Renal pelvis (tissue), 4 donors: ENCODE results near the gene SLC5A5. TPM values are rescaled to one million over a fixed set of nuclear protein-coding genes. Genes with fewer than 3 reads are reported as not detected.
"Not testable (repeated sequence)": the region's sequence is repeated elsewhere in the genome, so short reads cannot be mapped to it uniquely, and the experiment has no call there.

Experiments
- DNase-seq: peaks from one replicate; pipeline ENCODE4 v3.0.0-alpha.2; 2013
- polyA plus RNA-seq, 3 donors: library from polyadenylated mRNA; unstranded; fragments of 120-200 nt; gene quantifications; one replicate each; pipeline ENCODE4 v1.2.1, GENCODE V29; 2013; ENCODE audit not compliant: insufficient read length in 3 of 3

Gene SLC5A5
- polyA plus RNA-seq, 3 donors, result 0.06 to 0.09 TPM; not detected in 1

DNA sequence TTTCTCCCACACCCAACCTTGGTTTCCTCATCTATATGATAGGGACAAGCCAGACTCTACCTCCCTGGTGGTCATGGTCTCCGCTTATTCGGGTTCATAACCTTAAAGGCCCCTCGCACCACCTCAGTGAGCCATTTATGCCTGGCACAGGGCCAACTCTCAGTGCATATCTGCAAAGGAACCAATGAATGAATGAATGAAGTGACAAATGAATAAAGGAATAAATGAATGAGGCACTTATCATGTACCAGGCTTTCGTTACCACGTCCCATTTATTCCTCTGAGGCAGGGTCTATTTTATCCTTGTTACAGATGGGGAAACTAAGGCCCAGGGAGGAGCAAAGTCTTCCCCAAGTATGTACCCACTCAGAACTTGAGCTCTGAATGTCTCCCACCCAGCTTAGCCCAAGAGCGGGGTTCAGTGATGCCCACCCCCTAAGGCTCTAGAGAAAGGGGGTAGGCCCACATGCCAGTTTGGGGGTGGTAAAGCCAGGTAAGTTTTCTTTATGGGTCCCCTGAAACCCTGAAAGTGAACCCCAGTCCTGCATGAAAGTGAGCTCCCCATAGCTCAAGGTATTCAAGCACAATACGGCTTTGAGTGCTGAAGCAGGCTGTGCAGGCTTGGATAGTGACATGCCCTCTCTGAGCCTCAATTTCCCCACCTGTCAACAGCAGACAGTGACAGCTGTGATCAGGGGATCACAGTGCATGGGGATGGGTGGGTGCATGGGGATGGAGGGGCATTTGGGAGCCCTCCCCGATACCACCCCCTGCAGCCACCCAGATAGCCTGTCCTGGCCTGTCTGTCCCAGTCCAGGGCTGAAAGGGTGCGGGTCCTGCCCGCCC is 490 bp upstream of the SLC5A5 start:
- no peak for DNase-seq

GRCh38 chr19:17872251-17873001 is 681 bp downstream of the SLC5A5 start:
- DNase-seq, result no peak

DNA sequence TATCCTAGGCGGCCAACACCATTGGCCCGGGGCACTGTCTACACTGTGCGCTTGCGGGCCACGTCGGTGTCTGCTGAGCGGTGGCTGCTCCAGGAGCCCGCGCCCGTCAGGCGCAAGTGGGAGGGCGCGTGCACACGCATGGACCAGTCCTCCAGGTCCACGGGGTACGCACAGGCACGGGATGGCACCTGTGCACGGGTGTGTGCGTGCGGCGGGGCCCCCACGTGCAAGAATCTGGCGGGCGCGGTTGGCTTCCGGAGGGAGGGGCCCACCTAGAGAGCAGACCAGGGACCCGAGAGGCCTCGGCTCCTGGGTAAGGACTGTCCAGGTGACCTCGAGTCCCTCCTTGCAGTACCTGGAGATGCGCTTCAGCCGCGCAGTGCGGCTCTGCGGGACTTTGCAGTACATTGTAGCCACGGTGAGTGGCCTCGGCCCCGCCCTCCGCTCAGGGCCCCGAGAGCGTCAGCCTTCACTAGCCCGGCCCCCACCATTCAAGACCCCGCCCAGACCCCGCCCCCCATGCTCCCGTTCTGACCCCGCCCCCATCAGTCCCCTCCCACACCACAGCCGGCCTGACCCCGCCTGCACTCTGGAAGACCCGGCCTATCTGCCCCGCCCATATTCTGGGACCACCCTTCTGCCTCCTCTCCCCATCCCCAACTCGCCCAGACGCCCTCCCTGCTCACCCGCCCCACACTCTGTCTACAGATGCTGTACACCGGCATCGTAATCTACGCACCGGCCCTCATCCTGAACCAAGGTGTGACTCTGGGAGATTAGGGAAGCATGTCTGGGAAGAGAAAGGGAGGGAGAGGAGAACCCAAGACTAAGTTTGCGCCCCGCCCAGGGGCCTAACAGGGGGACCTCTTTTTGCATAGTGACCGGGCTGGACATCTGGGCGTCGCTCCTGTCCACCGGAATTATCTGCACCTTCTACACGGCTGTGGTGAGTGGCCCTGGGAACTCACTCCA is 2.3 kb downstream of the SLC5A5 start:
- DNase-seq, result no peak

DNA sequence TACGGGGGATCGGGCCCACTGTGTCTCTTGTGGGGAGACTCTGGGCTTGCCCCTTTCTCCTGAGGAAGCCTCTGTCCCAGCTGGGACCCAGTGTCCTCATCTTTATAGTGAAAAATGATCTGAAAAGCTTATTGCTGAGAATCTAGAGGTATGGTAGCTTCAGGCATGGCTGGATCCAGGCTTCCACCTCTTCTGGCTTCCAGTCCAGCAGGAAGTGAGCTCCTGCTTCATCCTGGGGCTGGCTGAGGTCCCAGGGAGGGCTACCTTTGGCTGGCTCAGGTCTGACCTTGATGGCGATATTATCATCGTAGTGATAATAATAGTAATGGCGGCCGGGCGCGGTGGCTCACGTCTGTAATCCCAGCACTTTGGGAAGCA is 3.0 kb downstream of the SLC5A5 start:
- DNase-seq, result no peak

- DNase-seq, result no peak
These were observed 6.0 kb downstream of the SLC5A5 start for GRCh38 chr19:17877696-17878095.

DNA sequence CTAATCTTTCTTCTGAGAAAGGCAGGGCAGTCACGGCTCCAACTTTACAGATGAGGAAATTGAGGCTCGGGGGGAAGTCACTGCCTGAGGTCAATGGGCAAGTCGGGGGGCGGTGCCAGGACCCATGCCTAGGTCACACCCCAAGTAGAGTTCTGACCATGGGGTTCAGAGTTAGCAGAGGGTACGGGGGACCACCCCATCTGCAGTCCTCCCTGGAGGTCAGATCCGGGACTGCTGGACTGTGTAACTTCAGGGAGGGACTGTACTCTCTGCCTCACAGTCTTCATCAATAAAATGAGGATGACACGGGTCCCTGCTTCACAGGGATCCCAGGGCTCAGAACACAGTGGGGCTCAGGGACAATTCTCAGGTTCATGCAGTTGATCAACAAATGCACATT is 7.7 kb downstream of the SLC5A5 start:
- DNase-seq, result no peak

- DNase-seq, result no peak
These were observed 10.0 kb downstream of the SLC5A5 start for GRCh38 chr19:17881701-17882100.

- DNase-seq, result no peak
These were observed 12.1 kb downstream of the SLC5A5 start for GRCh38 chr19:17883627-17884410.

DNA sequence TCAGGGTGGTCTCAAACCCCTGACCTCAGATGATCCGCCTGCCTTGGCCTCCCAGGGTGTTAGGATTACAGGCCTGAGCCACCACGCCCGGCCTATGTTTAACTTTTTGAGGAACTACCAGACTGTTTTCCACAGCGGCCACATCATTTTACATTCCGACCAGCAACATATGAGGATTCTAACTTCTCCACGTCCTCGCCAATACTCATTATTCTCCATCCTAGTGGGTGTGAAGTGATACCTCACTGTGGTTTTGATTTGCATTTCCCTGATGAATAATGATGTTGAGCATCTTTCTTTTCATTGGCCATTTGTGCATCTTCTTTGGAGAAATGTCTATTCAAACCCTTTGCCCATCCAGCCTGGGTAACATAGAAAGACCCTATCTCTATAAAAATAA is 14.8 kb downstream of the SLC5A5 start:
- DNase-seq, result no peak

DNA sequence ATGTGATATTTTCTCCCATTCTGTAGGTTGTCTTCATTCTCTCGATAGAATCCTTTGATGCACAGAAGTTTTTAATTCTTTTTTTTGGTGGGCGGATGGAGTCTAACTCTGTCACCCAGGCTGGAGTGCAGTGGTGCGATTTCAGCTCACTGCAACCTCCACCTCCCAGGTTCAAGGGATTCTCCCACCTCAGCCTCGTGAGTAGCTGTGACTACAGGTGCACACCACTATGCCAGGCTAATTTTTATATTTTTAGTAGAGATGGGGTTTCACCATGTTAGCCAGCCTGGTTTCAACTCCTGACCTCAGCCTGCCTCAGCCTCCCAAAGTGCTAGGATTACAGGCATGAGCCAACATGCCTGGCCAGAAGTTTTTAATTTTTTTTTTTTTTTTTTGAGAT is 15.5 kb downstream of the SLC5A5 start:
- DNase-seq, result not testable (repeated sequence)

- no peak for DNase-seq
These were observed 16.5 kb downstream of the SLC5A5 start for GRCh38 chr19:17888260-17888659.

GRCh38 chr19:17889609-17890214 is 18.0 kb downstream of the SLC5A5 start:
- DNase-seq, result peak; percentile 76

GRCh38 chr19:17893766-17894165 is 22.0 kb downstream of the SLC5A5 start:
- DNase-seq, result no peak

DNA sequence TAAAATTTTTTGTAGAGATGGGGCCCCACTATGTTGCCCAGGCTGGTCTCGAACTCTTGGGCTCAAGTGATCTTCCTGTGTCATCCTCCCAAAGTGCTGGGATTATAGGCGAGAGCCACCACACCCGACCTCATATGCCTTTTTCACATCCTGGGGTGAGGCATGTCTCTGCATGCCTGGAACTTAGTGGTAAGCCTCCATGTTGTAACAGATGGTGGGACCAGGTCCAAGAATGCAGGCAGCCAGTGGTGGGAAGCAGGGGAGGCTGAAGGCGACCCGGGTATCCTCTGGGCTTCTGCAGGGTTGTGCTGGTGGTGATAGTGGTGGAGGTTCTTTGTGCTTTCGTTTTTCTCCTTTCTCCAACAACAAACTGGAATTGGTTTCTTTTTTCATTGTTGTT is 31.0 kb downstream of the SLC5A5 start:
- no peak for DNase-seq

GRCh38 chr19:17908244-17908643 is 36.5 kb downstream of the SLC5A5 start:
- no peak for DNase-seq

DNA sequence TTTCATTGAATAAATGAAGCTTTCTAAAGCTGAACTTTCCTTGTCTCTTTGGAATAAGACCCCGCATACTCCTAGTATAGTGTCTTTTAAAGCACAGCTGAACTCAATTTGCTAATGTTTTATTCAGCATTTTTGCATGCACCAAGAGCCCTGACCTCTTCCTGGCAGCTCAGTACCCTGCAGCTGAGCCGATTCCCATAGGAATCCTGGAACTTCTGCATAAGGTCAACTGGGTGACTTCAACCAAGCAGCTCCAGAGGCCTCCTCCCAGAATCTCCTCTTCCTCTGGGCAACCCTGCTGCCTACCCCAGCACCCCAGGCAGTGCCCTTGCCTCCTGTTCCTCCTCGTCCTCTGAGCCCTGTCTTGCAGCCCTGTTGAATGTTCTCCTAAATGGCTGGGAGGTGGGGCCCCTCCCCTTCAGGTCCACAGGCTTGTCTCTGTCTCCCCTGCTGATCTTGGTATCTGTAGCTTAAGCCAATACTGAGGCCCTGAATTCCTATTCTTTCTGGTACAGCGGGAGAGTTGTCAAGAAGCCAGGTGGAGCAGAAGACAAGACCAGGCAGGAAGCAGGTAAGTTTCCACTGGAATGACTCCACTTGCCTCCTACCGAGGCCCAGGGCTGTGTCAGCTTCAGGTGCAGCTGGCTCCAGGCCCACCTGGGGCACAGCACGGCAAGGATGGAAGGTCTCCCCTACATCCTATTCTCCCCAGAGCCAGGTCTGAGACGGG is 37.4 kb downstream of the SLC5A5 start:
- DNase-seq, result no peak

- no peak for DNase-seq
These were observed 39.1 kb downstream of the SLC5A5 start for GRCh38 chr19:17910791-17911360.

GRCh38 chr19:17915940-17916593 is 44.3 kb downstream of the SLC5A5 start:
- no peak for DNase-seq

DNA sequence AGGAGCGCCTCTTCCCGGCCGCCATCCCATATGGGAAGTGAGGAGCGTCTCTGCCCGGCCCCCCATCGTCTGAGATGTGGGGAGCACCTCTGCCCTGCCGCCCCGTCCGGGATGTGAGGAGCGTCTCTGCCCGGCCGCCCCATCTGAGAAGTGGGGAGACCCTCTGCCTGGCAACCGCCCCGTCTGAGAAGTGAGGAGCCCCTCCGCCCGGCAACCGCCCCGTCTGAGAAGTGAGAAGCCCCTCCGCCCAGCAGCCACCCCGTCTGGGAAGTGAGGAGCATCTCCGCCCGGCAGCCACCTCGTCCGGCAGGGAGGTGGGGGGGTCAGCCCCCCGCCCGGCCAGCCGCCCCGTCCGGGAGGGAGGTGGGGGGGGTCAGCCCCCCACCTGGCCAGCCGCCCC is 46.4 kb downstream of the SLC5A5 start:
- DNase-seq, result not testable (repeated sequence)
